ENCODE data around the gene SLC41A2. TPM values are rescaled to one million over a fixed set of nuclear protein-coding genes. Genes with fewer than 3 reads are reported as not detected.

The SLC41A2 gene
- total RNA-seq, 1 experiment from 2014 or later: 3.8 TPM

DNA sequence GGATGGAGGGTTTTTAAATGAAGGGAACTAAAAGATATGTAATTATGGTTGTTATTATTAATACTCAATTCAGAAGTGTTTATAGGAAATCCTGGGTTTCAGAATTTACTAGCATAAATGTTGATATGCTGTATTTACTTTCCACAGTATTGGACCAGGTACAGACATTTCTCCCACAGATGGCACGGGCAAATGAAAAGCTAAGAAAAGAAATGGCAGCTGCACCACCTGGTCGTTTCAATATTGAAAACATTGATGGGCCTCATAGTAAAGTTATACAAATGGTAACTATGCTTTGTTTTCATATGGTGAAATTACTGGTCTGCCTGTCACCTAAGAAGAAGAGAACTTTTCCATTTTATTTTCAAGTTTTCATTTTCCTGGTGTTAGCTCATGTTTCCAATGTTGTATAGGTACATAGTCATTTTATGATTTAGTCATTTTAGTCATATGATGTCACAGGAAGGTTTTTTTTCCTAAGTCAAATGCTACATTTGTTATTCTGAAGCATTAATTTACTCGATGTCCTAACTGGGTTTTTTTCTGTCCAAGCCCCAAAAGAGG, 33.6 kb upstream of the SLC41A2 start:
- no peak for DNase-seq (ENCODE audit: low spot score)
- H3K9me3 Mint-ChIP-seq: no peaks in the 10 kb centered on the region
- H3K4me1 Mint-ChIP-seq: peaks cover 14% of the 10 kb centered on the region
- no peak overlapping the region for H3K27ac Mint-ChIP-seq
- ATAC-seq: no peak
- ChIA-PET CTCF (no interaction called here), POLR2A (no interaction called here)
- no peak overlapping the region for H3K4me3 Mint-ChIP-seq
- H3K27me3 Mint-ChIP-seq (ENCODE audit: low read depth): no peaks in the 10 kb centered on the region
- H3K36me3 Mint-ChIP-seq: peaks cover 75% of the 10 kb centered on the region
- TF ChIP-seq, protein P1, sequence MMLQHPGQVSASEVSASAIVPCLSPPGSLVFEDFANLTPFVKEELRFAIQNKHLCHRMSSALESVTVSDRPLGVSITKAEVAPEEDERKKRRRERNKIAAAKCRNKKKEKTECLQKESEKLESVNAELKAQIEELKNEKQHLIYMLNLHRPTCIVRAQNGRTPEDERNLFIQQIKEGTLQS (CRISPR knock-in tag; conservative IDR thresholded peaks at IDR 0.05): no peak
- TF ChIP-seq CREM (CRISPR knock-in tag; IDR thresholded peaks at IDR 0.05) (no peak), RORB (CRISPR knock-in tag; IDR thresholded peaks at IDR 0.05) (no peak), TEAD4 (CRISPR knock-in tag; IDR thresholded peaks at IDR 0.05) (no peak), MXD4 (CRISPR knock-in tag; IDR thresholded peaks at IDR 0.05; ENCODE audit: borderline replicate concordance) (no peak), TP53 (CRISPR knock-in tag; IDR thresholded peaks at IDR 0.05) (no peak), SMAD3 (CRISPR knock-in tag; IDR thresholded peaks at IDR 0.05; ENCODE audit: borderline replicate concordance) (no peak), NFATC4 (CRISPR knock-in tag; IDR thresholded peaks at IDR 0.05) (no peak)
- TF ChIP-seq, protein P2, sequence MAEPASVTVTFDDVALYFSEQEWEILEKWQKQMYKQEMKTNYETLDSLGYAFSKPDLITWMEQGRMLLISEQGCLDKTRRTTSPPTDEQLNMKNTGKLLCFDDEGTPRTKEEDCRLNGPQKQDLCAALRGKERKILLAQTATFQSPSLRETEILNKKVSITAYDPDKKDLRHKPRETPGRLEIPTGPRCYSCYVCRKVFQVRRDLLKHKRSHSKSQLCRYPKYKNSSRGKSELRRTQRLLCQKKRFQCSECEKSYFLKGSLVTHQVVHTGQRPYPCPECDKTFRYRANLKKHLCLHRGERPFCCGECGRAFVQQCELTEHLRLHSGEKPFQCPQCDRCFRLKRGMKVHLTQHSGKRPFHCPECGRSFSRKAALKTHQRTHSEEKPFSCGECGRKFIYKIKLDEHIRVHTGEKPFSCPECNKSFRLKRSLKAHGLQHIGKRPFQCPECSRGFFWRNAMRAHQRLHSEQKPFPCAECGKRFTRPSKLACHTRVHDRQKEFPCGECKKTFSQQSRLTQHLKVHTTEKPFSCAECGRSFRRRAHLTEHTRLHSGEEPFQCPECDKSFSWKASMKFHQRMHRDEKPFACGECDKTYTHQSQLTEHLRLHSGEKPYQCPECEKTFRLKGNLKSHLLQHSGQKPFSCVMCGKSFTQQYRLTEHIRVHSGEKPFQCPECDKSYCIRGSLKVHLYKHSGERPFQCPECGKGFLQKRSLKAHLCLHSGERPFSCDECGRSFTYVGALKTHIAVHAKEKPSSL (CRISPR knock-in tag; conservative IDR thresholded peaks at IDR 0.05): no peak
- TF ChIP-seq, protein P3, sequence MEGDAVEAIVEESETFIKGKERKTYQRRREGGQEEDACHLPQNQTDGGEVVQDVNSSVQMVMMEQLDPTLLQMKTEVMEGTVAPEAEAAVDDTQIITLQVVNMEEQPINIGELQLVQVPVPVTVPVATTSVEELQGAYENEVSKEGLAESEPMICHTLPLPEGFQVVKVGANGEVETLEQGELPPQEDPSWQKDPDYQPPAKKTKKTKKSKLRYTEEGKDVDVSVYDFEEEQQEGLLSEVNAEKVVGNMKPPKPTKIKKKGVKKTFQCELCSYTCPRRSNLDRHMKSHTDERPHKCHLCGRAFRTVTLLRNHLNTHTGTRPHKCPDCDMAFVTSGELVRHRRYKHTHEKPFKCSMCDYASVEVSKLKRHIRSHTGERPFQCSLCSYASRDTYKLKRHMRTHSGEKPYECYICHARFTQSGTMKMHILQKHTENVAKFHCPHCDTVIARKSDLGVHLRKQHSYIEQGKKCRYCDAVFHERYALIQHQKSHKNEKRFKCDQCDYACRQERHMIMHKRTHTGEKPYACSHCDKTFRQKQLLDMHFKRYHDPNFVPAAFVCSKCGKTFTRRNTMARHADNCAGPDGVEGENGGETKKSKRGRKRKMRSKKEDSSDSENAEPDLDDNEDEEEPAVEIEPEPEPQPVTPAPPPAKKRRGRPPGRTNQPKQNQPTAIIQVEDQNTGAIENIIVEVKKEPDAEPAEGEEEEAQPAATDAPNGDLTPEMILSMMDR (IDR thresholded peaks at IDR 0.05): no peak
- TF ChIP-seq, protein P4, sequence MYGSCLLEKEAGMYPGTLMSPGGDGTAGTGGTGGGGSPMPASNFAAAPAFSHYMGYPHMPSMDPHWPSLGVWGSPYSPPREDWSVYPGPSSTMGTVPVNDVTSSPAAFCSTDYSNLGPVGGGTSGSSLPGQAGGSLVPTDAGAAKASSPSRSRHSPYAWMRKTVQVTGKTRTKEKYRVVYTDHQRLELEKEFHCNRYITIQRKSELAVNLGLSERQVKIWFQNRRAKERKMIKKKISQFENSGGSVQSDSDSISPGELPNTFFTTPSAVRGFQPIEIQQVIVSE (CRISPR knock-in tag; IDR thresholded peaks at IDR 0.05; ENCODE audit: borderline replicate concordance): no peak
- TF ChIP-seq, protein P5, sequence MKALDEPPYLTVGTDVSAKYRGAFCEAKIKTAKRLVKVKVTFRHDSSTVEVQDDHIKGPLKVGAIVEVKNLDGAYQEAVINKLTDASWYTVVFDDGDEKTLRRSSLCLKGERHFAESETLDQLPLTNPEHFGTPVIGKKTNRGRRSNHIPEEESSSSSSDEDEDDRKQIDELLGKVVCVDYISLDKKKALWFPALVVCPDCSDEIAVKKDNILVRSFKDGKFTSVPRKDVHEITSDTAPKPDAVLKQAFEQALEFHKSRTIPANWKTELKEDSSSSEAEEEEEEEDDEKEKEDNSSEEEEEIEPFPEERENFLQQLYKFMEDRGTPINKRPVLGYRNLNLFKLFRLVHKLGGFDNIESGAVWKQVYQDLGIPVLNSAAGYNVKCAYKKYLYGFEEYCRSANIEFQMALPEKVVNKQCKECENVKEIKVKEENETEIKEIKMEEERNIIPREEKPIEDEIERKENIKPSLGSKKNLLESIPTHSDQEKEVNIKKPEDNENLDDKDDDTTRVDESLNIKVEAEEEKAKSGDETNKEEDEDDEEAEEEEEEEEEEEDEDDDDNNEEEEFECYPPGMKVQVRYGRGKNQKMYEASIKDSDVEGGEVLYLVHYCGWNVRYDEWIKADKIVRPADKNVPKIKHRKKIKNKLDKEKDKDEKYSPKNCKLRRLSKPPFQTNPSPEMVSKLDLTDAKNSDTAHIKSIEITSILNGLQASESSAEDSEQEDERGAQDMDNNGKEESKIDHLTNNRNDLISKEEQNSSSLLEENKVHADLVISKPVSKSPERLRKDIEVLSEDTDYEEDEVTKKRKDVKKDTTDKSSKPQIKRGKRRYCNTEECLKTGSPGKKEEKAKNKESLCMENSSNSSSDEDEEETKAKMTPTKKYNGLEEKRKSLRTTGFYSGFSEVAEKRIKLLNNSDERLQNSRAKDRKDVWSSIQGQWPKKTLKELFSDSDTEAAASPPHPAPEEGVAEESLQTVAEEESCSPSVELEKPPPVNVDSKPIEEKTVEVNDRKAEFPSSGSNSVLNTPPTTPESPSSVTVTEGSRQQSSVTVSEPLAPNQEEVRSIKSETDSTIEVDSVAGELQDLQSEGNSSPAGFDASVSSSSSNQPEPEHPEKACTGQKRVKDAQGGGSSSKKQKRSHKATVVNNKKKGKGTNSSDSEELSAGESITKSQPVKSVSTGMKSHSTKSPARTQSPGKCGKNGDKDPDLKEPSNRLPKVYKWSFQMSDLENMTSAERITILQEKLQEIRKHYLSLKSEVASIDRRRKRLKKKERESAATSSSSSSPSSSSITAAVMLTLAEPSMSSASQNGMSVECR (CRISPR knock-in tag; IDR thresholded peaks at IDR 0.05; ENCODE audit: borderline replicate concordance): no peak

DNA sequence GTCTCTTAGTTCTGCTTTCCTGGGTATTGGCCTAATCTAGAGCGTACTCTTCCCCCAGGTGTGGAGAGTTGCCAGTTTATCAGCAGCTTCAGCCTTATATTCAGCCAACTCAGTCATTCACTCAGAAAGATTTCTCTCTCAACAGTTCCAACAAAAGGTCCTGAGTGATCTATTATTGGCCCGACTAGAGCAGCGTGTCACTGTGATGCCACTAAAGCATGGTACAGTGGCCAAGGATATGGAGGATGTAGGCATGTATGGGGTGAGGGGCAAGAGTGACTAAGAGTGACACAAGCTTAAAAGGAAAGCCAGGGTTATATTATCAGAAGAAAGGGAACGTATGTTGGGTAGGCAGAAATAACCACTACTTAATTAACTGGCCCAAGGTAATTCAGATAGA, 32.9 kb upstream of the SLC41A2 start:
- no peaks in the 10 kb centered on the region for H3K27me3 Mint-ChIP-seq (ENCODE audit: low read depth)
- ChIA-PET POLR2A (no interaction called here), CTCF (no interaction called here)
- ATAC-seq: no peak
- H3K36me3 Mint-ChIP-seq: peaks cover 71% of the 10 kb centered on the region
- peaks cover 14% of the 10 kb centered on the region for H3K4me1 Mint-ChIP-seq
- H3K27ac Mint-ChIP-seq: no peak overlapping the region
- no peak for DNase-seq (ENCODE audit: low spot score)
- no peaks in the 10 kb centered on the region for H3K9me3 Mint-ChIP-seq
- H3K4me3 Mint-ChIP-seq: no peak overlapping the region
- TF ChIP-seq NFYB (CRISPR knock-in tag; conservative IDR thresholded peaks at IDR 0.05; ENCODE audit: low read depth) (no peak), CBFB (CRISPR knock-in tag; IDR thresholded peaks at IDR 0.05; ENCODE audit: low read depth) (no peak), MXD4 (CRISPR knock-in tag; IDR thresholded peaks at IDR 0.05; ENCODE audit: borderline replicate concordance) (no peak), ZNF671 (CRISPR knock-in tag; IDR thresholded peaks at IDR 0.05) (no peak), CREB1 (CRISPR knock-in tag; IDR thresholded peaks at IDR 0.05) (no peak), ZNF263 (CRISPR knock-in tag; IDR thresholded peaks at IDR 0.05; ENCODE audit: low read depth) (no peak), FOXJ3 (CRISPR knock-in tag; IDR thresholded peaks at IDR 0.05; ENCODE audit: borderline replicate concordance) (no peak)
- TF ChIP-seq, protein P6, sequence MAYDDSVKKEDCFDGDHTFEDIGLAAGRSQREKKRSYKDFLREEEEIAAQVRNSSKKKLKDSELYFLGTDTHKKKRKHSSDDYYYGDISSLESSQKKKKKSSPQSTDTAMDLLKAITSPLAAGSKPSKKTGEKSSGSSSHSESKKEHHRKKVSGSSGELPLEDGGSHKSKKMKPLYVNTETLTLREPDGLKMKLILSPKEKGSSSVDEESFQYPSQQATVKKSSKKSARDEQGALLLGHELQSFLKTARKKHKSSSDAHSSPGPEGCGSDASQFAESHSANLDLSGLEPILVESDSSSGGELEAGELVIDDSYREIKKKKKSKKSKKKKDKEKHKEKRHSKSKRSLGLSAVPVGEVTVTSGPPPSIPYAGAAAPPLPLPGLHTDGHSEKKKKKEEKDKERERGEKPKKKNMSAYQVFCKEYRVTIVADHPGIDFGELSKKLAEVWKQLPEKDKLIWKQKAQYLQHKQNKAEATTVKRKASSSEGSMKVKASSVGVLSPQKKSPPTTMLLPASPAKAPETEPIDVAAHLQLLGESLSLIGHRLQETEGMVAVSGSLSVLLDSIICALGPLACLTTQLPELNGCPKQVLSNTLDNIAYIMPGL (CRISPR knock-in tag; IDR thresholded peaks at IDR 0.05): no peak
- TF ChIP-seq, protein P7, sequence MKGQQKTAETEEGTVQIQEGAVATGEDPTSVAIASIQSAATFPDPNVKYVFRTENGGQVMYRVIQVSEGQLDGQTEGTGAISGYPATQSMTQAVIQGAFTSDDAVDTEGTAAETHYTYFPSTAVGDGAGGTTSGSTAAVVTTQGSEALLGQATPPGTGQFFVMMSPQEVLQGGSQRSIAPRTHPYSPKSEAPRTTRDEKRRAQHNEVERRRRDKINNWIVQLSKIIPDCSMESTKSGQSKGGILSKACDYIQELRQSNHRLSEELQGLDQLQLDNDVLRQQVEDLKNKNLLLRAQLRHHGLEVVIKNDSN (CRISPR knock-in tag; IDR thresholded peaks at IDR 0.05): no peak
- TF ChIP-seq, protein P8, sequence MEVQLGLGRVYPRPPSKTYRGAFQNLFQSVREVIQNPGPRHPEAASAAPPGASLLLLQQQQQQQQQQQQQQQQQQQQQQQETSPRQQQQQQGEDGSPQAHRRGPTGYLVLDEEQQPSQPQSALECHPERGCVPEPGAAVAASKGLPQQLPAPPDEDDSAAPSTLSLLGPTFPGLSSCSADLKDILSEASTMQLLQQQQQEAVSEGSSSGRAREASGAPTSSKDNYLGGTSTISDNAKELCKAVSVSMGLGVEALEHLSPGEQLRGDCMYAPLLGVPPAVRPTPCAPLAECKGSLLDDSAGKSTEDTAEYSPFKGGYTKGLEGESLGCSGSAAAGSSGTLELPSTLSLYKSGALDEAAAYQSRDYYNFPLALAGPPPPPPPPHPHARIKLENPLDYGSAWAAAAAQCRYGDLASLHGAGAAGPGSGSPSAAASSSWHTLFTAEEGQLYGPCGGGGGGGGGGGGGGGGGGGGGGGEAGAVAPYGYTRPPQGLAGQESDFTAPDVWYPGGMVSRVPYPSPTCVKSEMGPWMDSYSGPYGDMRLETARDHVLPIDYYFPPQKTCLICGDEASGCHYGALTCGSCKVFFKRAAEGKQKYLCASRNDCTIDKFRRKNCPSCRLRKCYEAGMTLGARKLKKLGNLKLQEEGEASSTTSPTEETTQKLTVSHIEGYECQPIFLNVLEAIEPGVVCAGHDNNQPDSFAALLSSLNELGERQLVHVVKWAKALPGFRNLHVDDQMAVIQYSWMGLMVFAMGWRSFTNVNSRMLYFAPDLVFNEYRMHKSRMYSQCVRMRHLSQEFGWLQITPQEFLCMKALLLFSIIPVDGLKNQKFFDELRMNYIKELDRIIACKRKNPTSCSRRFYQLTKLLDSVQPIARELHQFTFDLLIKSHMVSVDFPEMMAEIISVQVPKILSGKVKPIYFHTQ (CRISPR knock-in tag; IDR thresholded peaks at IDR 0.05): no peak
